HG02981 (cell line): ENCODE measurements around the gene SLC6A5.

Experiments used
- ATAC-seq: cut with Tn5 transposase; IDR thresholded peaks from one replicate; pipeline ENCODE4 v1.9.1; 2021; ENCODE audit warnings: mild to moderate bottlenecking, moderate library complexity; ENCODE audit not compliant: unreplicated experiment

Gene SLC6A5

DNA sequence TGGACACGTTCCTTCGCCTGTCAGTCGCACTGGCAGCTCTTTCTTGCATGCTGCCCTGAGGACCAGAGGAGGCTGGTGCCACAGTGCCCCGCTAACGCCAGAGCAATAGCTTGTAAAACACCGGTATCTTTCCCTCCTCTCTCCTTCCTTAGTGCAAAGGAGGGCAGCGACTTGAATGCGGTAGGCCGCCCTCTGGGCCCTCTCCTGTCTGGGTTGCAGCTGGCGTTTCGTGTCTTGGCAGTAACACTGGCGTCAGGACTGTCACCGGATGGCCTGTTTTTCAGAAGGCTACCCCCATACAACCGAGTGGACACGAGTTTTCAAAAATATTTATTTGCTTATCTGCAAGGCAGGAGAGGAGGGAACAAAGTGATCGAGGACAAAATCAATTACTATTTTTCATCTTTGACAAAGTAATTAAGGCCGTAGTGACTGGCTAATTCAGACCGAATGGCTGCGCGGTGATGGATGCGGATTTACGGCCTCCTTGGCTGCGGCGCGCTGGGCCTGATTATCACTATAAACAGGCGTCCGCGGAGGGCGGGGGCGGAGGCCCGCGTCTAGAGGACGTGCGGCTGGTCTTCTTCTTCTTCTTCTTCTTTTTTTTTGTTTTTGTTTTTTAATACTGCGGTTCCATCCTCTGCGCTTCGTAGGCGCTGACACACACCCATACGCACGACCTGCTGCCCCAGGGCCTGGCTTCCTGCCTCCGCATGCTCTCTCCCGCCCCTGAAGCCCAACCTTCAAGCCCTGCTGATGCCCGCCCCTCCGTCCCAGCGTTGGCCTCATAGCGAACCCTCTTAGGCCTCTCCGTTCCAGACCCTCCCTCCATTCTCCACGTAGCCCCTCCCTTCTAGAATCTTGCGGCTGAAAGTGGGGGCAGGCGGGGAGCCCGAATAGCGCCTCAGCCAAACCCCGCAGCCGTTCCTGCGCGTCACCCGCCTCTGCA lies 2.9 kb upstream of the SLC6A5 start:
- no peak for ATAC-seq

DNA sequence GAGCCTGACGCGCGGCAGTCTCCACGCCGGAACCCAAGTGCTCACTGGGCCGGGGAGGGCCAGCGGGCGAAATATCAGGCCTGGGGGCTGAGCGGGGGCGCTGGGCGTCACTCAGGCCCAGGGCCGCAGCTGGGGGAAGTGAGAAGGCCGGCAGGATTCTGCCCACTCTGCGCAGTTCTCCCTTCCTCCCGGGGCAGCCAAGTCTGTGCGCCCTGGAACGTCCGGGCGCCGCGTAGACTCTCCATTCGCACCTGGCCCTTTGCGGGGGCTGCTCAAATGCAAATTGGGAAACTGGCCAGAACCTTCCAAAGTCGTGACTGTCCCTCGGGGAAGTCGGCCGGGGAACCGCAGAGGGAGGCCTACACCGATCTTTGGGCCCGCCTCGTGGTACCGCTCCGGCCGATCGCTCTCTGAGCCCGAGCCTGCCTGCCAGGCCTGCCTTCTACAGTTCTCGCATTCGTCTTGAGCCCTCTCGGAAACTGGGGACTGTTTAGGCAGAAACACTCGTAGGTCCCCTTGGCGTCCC lies 2.2 kb upstream of the SLC6A5 start:
- ATAC-seq, result no peak

DNA sequence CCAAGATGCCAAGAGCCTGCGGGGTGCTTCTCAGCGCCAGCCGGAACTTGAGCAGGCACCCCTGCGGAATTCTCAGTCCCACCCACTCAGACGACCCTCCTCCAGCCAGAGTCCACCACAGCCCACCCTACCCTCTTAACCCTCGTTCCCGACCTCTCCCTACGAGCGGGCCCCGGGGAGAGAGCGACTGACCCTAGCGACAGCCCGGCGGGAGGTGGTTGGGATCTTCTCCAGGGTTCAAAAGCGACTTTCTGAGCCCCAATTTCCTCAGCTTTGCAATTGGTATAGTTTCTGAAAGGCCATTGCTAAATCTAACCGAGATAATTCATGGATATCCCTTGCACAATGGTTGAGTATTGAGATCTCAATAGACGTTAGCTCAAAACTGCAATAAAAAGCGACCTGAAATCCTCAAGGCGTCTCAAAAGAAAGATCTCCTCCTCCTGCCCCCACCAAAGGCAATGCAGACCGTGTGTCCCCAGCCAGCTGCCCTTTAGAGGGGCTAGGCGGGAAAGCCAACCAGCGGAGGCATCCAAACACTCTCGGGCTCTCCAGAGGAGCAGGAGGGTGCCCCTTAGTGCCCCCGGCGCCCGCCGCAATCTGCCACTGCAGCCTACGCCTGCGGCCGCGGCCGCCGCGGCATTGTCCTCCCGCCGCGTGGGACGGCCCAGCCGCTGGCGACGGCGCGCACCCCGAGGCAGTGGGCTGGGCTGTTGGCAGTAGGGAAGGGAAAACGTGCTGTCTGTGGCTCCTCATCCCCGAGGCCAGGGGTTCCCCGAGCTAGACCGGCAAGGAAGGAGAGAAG lies 1.5 kb upstream of the SLC6A5 start:
- no peak for ATAC-seq

DNA sequence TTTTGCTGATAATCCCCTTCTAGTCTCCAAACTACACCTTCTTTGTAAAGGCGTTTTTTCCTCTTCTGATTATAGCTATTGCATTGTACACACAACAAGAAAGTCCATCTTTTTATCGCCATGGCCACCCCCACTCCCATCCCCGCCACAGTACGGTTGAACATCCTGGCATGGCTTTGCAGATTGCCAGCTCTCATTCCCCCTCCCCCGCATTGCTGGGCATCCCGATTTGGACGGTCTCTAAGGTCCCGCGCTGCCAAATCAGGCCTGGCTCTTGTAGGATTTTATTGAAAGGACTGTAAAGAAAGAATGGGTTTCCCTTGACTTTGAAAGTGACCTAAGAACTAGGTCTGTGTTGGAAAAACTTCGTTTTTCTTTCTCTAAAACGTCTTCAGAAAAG lies 916 bp upstream of the SLC6A5 start:
- no peak for ATAC-seq

DNA sequence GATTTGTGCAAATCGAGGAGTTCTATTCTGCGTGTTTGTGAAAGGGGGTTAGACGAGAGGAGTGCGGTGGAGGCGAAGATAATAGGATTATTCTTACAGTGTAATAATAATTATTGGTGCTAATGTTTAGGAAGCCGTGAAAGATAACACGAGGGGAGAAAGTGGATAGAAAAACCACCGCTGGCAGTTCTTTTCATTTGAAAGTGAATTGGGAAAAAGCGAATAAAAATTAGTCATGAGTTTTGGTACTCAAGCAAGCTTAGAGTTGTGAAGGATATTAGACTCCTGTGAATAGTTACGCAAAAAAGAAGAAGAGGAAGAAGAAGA lies 575 bp downstream of the SLC6A5 start:
- ATAC-seq, result no peak

DNA sequence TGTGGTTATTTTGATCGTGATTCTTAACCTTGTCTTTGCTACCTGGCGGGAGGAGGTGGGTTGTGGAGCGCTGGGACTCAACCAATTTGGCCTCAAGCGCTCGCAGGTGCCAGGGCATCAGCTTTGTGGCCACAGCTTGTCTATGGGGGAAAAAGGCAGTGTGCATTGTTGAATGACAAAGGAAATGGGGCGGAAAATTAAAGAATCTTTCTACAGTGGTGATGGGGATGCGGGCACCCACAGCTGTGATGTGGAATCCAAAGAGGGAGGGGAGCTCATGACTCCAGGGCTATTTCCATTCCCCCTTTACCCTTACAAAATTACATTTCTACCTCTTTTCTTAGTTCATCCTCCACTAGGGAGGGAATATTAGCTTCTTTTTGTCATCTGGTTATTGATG lies 1.1 kb downstream of the SLC6A5 start:
- ATAC-seq, result no peak

DNA sequence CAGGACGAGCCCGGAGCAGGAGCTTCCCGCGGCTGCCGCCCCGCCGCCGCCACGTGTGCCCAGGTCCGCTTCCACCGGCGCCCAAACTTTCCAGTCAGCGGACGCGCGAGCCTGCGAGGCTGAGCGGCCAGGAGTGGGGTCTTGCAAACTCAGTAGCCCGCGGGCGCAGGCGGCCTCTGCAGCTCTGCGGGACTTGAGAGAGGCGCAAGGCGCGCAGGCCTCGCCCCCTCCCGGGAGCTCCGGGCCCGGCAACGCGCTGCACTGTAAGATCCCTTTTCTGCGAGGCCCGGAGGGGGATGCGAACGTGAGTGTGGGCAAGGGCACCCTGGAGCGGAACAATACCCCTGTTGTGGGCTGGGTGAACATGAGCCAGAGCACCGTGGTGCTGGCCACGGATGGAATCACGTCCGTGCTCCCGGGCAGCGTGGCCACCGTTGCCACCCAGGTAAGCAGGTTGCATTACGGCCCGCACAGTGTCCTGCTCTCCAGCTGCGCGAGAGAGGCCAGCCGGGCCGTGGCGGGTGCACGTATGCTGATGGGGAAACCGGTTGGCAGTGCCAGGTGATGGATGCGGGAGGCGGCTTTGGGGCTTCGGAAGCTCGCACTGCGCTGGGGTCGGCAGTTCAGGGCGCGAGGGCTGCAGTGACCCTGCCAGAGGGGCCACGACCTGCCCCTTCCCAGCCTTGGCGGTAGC lies 2.0 kb downstream of the SLC6A5 start:
- ATAC-seq, result no peak

DNA sequence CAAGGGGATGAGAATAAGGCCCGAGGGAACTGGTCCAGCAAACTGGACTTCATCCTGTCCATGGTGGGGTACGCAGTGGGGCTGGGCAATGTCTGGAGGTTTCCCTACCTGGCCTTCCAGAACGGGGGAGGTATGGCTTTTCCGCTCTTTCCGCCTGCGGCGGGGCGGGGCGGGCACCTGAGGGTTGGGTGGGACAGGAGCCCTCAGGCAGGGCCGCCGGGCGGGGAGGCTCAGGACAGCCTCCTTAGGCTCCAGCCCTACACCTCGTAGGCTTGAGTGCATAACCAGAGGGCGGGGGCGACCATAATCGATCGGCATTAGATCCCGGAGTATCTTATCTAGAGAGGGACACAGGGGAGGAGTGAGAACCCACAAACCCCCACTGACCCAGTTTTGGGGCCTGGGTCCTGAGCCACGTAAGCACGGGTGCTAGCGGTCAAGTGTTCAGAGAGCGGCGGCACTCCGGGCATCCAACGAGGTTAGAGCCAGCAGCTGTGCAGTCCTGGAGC lies 4.9 kb downstream of the SLC6A5 start:
- no peak for ATAC-seq

DNA sequence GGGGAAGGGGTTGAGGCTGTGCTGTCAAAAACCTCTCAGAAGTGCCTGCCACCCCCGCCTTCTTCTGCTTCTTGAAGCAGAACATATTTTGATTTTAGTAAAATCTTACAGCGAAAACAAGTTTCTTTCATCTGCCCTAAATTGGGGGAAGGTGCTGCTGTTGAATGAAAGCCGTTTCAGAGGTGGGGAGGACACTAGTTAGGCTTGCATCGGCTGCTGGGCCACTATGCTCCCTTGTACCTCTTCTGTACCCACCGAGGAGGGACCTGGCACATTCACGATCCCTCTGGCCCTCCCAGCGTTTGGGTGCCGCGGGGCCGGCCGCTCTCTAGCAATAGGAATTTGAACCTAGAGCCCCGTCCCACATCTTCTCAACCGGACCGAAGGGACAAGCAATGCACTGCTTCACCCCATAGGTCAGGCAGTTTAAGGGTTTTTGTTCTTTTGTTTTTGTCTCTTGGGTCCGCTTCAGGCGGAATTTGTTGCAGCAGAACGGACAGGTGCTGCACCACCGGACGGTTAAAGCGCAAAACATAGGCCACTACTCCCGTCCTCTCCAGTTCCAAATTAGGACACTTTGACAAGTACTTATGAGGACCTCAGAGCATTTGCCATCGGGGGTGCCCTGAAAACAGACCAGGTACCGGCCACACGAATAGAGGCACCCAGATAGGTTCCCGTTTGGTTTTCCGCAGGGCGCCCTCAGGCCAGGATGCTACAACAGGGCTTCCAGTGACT lies 5.6 kb downstream of the SLC6A5 start:
- ATAC-seq, result no peak

DNA sequence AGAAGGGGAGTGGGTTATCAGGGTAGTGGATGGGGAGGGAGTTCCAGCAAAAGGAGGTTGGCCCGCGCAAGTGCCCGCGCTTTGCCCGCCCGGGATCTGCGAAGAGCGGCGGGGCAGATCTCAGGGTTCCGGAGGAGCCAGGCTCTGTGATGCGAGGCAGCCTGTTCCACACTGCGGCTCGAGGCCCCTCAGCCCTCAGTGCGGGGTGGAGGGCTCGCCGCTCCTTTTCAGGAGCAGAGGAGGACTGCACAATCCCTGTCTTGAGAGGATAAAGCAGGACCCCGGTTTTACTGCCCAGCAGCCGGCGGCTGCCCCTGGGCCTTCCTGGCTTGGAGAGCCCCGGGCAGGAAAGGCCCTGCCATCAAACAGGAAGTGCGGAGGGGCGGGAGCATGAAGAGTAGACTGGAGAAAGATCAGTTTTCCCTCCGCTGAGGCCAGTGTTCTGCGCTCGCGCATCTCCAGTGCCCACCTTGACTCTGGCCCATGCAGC lies 6.2 kb downstream of the SLC6A5 start:
- no peak for ATAC-seq

DNA sequence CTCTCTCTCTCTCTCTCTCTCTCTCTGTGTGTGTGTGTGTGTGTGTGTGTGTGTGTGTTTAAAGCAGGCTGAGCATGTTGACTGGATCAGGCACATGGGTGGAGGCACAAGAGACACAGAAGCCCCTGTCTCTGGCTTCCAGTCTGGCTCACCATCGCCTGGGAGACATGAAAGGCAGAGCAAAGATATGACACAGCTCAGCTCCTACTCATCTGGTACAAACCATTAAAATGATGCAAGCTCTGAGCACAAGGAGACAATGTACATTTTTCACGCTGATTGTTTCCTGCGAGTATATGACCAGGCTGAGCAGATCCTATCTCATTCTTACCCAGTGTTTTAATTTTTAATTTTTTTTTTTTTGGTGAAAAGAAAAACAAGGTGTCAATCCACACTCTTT lies 9.5 kb downstream of the SLC6A5 start:
- ATAC-seq, result no peak

DNA sequence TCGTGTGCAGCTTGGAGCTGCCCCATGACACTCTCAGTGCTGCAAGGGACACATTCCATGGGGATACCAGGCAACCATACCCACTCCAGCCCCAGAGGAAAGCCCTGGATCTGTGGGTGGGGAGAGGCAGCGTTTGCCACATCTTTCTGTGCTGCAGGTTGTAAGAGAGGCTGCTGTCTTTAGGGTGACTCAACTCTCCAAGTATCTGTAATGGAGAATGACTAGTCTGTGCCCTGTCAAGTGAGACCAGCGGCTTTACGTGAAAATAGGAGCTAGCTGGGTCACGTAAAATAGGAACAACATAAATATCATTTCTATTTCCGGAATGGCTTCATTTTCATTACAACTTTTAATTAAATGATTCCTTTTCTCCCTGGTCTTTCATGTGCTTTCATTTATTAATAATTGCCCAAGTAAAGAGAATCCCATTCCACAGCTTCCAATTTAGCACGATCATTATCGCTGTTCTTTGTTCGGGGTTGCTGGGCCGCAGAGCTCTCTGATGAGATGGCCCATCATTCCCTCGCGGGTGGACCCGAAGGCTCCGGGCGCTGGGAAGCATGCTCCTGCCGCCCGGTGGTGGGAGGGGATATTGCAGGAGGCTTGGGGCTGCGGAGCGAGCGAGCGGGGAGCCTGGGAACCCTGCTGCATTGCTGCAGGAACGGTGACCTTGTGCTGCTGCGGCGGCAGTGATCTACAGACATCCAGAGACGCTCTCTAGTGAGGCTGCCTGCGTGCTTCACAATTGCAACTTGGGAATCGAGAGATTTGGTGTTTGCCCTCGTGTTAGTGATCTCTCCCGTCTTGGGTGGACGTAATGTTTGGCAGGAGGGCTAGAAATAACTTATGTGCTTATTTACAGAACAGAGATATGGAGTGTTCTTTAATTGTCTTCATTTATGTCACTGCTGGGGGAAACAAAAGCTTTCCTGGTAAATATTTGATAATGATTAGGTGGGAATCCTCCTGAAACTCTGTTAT lies 10.6 kb downstream of the SLC6A5 start:
- peak; percentile 94 for ATAC-seq

DNA sequence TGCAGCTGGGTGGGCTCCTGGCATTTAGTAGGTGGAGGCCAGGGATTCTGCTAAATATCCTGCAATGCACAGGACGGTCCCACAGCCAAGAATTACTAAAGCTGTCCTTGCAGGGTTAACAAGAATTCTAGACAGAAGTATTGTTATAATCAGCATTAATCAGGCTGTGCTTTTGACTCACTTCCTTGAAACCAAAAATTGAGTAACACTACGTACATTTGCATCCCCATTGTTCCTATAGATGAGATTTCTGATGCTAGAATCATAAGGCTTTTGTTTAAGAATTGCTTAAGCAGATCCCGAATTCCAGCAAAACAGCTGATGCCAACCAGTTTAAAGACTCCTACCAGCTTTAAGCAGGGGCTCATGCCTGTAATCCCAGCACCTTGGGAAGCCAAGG lies 11.4 kb downstream of the SLC6A5 start:
- no peak for ATAC-seq

DNA sequence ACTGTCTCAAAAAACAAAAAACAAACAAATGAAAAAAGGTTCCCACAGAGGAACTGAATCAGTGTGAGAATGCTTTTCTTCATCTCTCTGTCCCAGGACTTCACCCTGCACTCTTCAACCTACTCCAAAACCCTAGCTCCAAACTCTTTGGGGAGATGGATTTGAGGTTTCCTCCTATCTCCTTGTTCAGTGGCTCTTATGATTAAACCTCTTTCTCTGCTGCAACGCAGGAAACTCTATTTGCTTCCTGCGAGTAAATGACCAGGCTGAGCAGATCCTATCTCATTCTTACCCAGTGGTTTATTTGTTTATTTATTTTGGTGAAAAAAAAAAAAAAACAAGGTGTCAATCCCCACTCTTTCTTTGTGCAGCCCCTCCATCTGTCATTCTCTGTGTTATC lies 12.0 kb downstream of the SLC6A5 start:
- no peak for ATAC-seq

DNA sequence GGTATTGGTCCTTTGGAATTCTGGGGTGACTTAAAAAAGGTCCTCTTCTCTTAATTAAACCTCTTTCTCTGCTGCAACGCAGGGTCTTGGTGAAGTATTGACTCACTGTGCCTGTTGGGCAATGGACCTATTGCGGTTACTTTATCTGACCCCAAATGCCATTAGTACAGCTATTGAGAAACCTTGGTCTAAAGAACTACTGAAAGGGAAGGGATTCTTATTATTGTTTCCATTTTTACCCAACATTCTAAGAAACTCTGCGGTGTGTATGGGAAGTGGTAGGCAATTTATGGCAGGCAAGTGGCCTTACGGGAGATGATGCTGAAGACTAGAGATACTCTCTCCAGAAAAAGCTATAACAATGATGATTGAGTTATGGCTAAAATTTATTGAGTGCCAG lies 12.5 kb downstream of the SLC6A5 start:
- no peak for ATAC-seq

DNA sequence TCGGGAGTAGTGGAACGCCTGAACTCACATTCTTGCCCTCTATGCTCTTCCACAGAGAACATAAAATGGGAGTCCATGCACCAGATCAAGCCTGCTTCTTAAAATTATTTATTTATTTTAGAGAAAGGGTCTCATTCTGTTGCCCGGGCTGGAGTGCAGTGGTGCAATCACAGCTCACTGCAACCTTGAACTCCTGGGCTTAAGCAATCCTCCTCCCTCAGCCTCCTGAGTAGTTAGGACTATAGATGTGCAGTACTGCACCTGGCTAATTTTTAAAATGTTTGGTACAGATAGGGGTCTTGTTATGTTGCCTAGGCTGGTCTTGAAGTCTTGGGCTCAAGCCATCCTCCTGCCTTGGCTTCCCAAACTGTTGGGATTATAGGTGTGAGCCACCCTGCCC lies 13.0 kb downstream of the SLC6A5 start:
- ATAC-seq, result no peak

DNA sequence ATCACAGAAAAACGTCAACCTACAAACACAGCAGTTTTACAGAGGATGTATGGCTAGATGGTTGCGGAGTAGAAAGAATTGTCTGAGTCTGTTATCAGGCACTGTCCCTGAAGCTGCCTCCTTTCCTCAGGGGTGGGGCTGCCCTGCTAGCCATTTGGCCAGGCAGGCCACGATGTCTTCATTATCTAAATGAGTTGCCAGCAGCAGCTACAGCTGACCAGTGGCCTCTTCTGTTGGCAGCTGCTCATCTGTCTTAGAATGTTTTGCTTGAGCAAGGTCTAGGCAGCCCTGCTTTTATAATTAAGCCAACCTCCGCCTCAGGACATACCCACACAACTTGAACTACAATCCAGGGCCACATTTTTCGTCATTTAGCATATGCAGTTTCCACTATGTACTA lies 17.5 kb downstream of the SLC6A5 start:
- no peak for ATAC-seq

DNA sequence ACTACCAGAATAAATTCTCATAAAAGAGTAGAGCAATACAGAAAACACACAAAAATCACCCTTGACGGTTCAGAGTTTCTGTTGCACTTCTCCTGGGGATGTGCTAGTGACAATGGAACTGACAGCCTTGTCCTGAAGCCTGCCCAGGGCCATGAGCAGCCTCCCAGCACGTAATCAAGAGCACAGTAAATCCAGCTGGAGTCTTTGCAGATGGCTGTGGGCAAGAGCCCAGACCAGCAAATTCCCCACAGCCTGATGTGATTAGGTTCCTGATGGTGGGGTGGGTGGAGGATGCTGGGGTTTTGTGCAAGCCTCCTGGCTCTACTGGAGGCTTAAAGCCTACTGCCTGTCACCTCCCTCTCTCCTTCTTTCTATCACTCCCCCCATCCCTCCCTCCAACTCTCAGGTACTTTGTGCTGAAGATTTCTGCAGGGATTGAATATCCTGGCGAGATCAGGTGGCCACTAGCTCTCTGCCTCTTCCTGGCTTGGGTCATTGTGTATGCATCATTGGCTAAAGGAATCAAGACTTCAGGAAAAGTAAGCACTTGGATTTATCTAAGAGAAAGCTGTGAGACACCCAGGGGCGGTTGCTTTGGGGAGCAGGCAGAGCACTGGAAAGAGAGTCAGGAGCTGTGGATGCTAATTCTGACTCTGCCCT lies 18.1 kb downstream of the SLC6A5 start:
- ATAC-seq, result no peak

DNA sequence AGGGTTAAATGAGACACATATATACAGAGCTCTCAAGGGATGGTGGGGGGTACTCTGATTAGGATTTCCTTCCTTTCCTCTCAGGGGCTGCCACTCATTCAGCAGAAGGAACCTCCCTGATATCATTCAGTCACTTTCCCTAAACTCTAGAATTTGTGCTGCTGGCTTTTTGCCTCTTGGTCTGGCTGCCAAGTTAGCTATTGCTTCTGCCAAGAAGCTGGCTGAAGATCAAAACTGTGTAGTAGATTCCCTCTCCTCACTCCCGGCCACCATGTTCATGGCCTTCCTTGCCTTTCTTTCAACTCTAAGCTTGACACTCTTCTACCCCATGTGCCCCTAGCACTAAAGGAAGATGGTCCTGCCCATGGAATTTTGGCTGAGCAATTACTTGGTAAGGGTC lies 18.7 kb downstream of the SLC6A5 start:
- no peak for ATAC-seq
